ENCODE measurements around the gene MAP3K8. TPM values are rescaled to one million over a fixed set of nuclear protein-coding genes. Genes with fewer than 3 reads are reported as not detected.
"Not testable (repeated sequence)": the region's sequence is repeated elsewhere in the genome, so short reads cannot be mapped to it uniquely, and the experiment has no call there.

The MAP3K8 gene
- polyA plus RNA-seq, 3 donors: 54.5 to 206 (median 59.2) TPM

DNA sequence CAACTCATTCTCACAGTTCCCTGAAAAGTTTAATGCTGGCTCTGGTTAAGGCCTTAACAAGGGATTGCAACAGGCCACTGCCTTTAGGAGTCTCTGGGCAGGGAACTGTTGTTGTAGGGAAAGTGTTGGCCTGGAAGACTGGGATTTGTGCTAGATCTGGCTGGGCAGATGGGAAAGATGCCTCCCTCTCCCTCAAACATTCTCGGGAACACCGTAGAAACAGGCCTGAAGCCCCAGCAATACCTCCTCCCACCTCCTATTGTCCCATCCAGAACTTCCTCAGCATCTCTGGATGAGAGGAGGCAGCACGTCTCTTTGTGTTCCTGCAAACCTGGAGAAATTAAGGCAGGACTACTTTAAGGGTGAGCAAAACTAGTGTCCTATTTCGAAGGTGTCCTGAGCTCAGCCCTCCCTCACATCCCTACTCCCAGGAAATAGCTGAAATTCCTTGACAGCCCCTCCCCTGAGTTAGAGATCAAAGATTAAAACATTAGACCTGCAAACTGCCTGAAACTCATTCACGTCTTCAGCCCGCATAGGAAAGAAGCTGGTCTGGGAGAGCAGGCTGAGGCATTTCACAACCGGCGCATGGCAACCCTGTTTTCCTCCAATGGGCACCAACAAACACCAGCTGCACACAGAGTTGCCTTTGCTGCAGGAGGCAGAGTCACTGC lies 10.9 kb upstream of the MAP3K8 start:
- H3K9ac ChIP-seq (ENCODE audit: insufficient read depth, low read length, poor library complexity, severe bottlenecking): peak overlapping the region; percentile 29

DNA sequence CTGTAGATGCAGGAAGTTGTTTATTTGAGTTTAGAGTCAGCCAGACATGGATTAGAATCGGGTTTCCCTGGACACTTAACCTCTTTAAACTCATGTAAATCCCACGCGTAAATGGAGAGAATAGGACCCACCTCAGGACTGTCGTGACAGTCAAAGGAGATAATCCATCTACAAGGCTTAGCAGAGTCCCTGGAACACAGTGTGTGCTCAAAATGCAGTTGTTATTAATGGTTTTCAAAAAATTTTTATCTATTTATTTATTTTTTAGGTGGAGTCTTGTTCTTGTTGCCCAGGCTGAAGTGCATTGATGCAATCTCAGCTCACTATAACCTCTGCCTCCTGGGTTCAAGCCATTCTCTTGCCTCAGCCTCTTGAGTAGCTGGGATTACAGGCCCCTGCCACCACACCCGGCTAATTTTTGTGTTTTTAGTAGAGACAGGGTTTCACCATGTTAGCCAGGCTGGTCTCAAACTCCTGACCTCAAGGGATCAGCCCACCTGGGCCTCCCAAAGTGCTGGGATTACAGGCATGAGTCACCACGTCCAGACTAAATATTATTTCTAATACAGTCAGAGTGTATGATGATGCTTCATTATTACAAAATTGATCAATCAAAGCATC lies 10.2 kb upstream of the MAP3K8 start:
- Mint-ChIP-seq H3K4me3 (peak overlapping the region in 1 of 2 donors; percentile 39), H3K27ac (peak overlapping the region; percentile 82 to 93 (median 90)), H3K4me1 (peaks cover 60% of the 10 kb centered on the region)
- H4K20me1 ChIP-seq (ENCODE audit: insufficient read depth, low read length); H3K9me3 Mint-ChIP-seq; H3K36me3 Mint-ChIP-seq; H3K27me3 ChIP-seq (ENCODE audit: control insufficient read depth in 2 of 2, insufficient read depth in 2 of 2, low read length in 2 of 2); intact Hi-C loops (cut with micrococcal nuclease); H3K36me3 ChIP-seq (replicated peaks in 1 of 2; ENCODE audit: control insufficient read depth in 1 of 2, insufficient read depth in 2 of 2, low read length in 2 of 2); H3K9me3 ChIP-seq (replicated peaks in 1 of 2; ENCODE audit: control insufficient read depth in 1 of 2, insufficient read depth in 1 of 2, low read length in 2 of 2); H3K79me2 ChIP-seq (ENCODE audit: insufficient read depth, low read length); H3K27me3 Mint-ChIP-seq (ENCODE audit: low read depth in 3 of 3); DNase-seq: not testable (repeated sequence)
- whole genome bisulfite sequencing (ENCODE audit: insufficient coverage): no CpG with 5 or more reads among the region's 6 CpGs
- Histone ChIP-seq H3K4me2 (replicated peaks; ENCODE audit: extremely low read depth, low read length, poor library complexity, severe bottlenecking) (peak overlapping the region; percentile 35), H3K27ac (ENCODE audit: low read depth in 1 of 2, low read length in 2 of 2) (peak overlapping the region; percentile 42 to 80), H3K4me1 (ENCODE audit: control insufficient read depth in 1 of 2, insufficient read depth in 2 of 2, low read length in 2 of 2) (peaks cover 63 to 72% of the 10 kb centered on the region in 2 donors), H2AFZ (ENCODE audit: insufficient read depth, low read depth, low read length, poor library complexity, severe bottlenecking) (peak overlapping the region; percentile 72), H3K9ac (ENCODE audit: insufficient read depth, low read length, poor library complexity, severe bottlenecking) (peak overlapping the region; percentile 1), H3K4me3 (replicated peaks in 1 of 3; ENCODE audit: low read depth in 2 of 3, low read length in 3 of 3) (peak overlapping the region in 1 of 3 experiments; percentile 47)

More for the DNA sequence above, 10.9 kb upstream of the MAP3K8 start:
- H3K9me3 Mint-ChIP-seq: peaks cover 0 to 2% (median 0%) of the 10 kb centered on the region in 7 donors
- Histone ChIP-seq H3K36me3 (replicated peaks in 1 of 2; ENCODE audit: control insufficient read depth in 1 of 2, insufficient read depth in 2 of 2, low read length in 2 of 2) (no peaks in the 10 kb centered on the region), H2AFZ (ENCODE audit: insufficient read depth, low read depth, low read length, poor library complexity, severe bottlenecking) (peak overlapping the region; percentile 72), H3K4me3 (replicated peaks in 1 of 3; ENCODE audit: low read depth in 2 of 3, low read length in 3 of 3) (peak overlapping the region in 1 of 3 experiments; percentile 47), H4K20me1 (ENCODE audit: insufficient read depth, low read length) (no peaks in the 10 kb centered on the region), H3K4me1 (ENCODE audit: control insufficient read depth in 1 of 2, insufficient read depth in 2 of 2, low read length in 2 of 2) (peaks cover 63 to 72% of the 10 kb centered on the region in 2 donors), H3K4me2 (replicated peaks; ENCODE audit: extremely low read depth, low read length, poor library complexity, severe bottlenecking) (peak overlapping the region; percentile 35), H3K79me2 (ENCODE audit: insufficient read depth, low read length) (no peaks in the 10 kb centered on the region), H3K9me3 (replicated peaks in 1 of 2; ENCODE audit: control insufficient read depth in 1 of 2, insufficient read depth in 1 of 2, low read length in 2 of 2) (no peaks in the 10 kb centered on the region), H3K27me3 (ENCODE audit: control insufficient read depth in 2 of 2, insufficient read depth in 2 of 2, low read length in 2 of 2) (no peaks in the 10 kb centered on the region), H3K27ac (ENCODE audit: low read depth in 1 of 2, low read length in 2 of 2) (peak overlapping the region; percentile 42 to 80)
- peak; percentile 74 to 83 (median 81) for DNase-seq
- no peaks in the 10 kb centered on the region for H3K36me3 Mint-ChIP-seq
- H3K27me3 Mint-ChIP-seq (ENCODE audit: low read depth in 3 of 3): peaks cover 0 to 1% (median 0%) of the 10 kb centered on the region in 3 donors
- TF ChIP-seq, protein P1, sequence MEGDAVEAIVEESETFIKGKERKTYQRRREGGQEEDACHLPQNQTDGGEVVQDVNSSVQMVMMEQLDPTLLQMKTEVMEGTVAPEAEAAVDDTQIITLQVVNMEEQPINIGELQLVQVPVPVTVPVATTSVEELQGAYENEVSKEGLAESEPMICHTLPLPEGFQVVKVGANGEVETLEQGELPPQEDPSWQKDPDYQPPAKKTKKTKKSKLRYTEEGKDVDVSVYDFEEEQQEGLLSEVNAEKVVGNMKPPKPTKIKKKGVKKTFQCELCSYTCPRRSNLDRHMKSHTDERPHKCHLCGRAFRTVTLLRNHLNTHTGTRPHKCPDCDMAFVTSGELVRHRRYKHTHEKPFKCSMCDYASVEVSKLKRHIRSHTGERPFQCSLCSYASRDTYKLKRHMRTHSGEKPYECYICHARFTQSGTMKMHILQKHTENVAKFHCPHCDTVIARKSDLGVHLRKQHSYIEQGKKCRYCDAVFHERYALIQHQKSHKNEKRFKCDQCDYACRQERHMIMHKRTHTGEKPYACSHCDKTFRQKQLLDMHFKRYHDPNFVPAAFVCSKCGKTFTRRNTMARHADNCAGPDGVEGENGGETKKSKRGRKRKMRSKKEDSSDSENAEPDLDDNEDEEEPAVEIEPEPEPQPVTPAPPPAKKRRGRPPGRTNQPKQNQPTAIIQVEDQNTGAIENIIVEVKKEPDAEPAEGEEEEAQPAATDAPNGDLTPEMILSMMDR (IDR thresholded peaks at IDR 0.05): no peak
- H3K4me1 Mint-ChIP-seq: peaks cover 61% of the 10 kb centered on the region
- 0% methylated on average over 1 of the region's 8 CpGs for WGBS (ENCODE audit: insufficient coverage)
- peak overlapping the region in 1 of 2 donors; percentile 39 for H3K4me3 Mint-ChIP-seq
- peak overlapping the region; percentile 82 to 93 (median 90) for H3K27ac Mint-ChIP-seq
- intact Hi-C loops (cut with micrococcal nuclease): no loop called here

Measured in CD14-positive monocyte (primary cell).